GM18951 (cell line): Measurements from ENCODE around the gene ZNF789.

Experiments
- POLR2A ChIP-seq: IDR thresholded peaks from 4 replicates; pipeline ENCODE4 v1.6.1; 2011; ENCODE audit warnings: mild to moderate bottlenecking; ENCODE audit not compliant: insufficient read length, insufficient read depth; ENCODE audit errors: extremely low read depth
- in situ Hi-C: fragments of 300-500 bp; cut with MboI; formaldehyde crosslinking; loops from one replicate; pipeline ENCODE4 v1.12.0; 2022; ENCODE audit warnings: low sequenced_read_pairs, mixed read lengths, inconsistent platforms; ENCODE audit not compliant: unreplicated experiment

The ZNF789 gene

DNA sequence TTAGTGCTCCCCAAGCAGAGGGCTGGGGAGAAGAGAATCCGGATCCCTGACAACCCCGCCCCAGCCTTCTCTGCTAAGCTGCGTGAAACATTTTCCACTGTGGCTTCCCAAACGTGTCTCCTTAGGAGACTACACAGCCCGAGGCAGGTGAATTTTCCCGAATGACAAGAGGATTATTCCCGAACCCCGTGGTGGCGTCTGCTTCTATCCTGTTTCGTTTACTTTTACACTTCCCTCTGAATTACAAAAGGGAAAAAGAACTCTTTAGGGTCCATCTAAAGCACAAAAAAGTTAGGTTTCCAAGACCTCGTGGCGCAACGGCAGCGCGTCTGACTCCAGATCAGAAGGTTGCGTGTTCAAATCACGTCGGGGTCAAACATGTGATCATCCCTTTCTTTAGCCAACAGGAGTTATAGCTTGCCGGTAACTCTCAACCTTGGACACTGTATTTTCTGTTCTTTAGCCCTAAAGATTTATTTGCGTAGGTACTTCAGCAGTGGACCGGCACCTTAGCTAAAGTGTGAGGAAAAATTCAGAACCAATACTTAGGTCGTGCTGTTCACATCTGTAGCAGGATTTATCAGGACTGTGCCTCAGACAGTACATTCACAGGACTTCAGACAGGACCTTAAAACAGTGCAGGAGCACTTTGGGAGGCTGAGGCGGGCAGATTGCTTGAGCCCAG lies 3.2 kb upstream of the ZNF789 start:
- in situ Hi-C loops = no loop called here
- no peak for TF ChIP-seq POLR2A

DNA sequence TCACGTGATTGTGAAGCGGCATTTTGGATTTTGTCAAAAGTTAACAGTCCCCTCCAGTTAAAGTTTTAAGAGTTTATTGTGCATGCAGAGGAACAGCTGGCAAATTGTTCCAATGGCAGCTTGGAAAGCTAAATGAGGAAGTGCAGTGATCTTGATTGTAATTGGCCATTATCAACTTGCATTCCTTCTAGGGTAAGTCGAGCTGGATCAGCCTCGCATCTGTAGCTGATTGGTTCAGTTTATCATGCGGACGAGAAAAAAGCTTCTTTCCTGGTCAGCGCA lies 566 bp downstream of the ZNF789 start:
- in situ Hi-C loops = no loop called here
- no peak for TF ChIP-seq POLR2A

DNA sequence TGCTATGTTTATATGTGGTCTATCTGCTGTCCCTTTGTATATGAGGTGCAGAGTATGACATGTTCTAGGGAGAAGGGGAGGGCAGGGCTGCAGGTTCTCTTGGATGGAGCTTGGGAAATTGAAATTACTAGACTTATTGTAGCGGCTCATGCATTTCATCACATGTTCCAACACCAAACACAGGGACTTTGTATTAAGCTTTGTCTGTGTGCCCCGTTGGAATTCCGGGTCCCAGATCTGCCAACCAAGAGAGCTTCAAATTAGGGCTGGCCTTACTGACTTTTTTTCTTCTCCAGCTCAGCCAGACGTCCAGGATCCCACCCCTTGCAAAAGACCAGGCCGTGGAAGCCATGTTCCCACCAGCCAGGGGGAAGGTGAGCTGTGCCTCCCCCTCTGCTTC lies 3.4 kb downstream of the ZNF789 start:
- in situ Hi-C loops = no loop called here
- TF ChIP-seq POLR2A = no peak

DNA sequence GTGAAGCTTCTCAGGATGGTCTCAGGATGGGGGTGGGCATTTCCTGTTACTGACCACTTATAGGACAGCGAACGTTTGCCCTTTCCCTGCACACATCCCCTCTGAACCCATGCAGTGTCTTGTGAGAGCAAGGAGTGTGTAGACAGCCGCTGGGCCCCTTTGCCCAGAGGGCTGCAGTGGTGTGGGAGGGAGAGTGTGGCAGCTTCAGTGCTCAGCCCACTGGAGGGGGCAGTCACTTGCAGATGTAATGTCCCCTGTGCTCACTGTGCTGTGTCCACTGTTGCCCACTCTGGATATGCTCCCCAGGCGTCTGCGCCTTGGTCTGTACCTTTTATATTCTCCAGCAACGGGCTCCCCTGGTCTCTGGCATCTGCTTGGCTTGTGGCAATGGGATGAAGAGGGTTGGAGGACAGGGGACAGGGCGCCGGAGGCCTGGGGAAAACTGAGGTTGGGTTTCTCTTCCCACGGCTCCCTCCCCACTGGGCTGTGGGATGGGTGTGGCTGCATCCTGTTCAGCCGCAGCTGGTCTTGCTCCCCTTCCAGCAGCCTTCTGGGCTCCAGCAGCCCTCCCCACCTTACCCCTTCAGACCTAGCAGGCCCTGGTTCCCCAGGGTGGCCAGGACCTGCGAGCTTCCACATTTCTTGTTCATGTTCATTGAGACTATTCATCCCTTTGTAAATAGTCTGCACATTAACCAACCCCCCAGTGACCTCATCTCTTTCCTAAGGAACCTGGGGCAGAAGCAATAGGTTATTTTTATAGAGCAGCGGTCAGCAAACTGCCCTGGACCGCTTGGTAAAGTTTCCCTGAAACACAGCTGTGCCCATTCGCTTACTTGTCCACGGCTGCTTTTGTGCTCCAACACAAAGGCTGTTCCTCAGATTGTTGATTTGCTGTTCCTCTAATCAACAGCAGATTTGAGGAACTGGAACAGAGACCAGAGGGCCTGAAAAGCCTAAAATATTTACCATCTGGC lies 6.1 kb downstream of the ZNF789 start:
- TF ChIP-seq POLR2A = no peak
- in situ Hi-C loops = no loop called here

DNA sequence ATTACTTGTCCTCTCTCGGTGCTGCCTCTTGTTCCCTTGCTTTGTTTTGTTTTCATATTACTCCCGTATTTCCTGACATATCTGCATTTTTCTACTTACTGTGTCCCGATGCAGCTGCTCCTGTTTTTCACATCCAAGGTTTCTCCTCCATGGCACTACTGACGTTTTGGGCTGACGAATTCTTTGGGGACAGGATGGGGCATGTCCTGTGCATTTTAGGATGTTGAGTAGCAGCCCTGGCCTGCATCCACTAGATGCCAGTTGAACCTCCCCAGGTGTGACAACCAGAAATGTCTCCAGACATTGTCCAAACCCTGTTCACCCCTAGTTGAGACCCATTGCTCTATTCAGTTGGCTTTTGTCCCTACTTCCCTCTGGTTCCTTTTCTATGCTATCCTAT lies 12.4 kb downstream of the ZNF789 start:
- TF ChIP-seq POLR2A = no peak
- in situ Hi-C loops = no loop called here

DNA sequence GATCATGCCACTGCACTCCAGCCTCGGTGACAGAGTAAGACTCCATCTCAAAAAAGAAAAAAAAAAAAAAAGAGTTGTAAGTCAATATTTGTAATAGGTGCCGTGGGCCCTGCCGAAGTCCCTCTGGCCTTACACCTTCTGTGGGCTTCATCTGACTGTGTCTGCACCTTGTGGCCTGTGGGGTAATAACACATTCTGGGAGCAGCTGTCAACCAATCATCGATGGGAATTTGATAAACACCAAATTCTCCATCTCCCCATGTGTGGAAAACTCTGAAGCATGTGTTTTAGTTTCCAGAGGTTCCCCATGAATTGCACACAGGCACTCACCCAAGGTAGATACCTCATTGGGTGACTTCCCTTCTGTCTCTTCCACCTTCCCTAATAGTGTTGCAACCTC lies 16.5 kb downstream of the ZNF789 start:
- in situ Hi-C loops = no loop called here

DNA sequence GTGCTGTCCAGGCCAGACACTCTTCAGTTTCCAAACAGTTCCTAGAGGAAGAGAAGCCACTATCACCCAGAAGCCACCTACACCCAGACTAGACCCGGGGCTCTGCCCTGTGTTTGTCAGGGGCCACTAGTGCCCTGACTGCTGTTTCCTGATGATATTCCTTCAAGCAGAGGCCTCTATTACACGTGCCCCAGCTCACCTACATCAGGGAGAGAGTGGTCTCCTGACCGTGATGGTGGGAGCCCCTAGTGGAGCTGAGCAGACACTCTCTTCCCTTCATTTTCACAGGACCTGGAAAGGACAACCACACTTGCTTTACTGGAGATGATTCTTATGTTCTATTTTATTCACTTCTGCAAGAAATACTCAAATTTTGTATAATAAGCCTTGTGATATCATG lies 18.2 kb downstream of the ZNF789 start:
- in situ Hi-C loops = no loop called here
- no peak for TF ChIP-seq POLR2A

More for the DNA sequence above, 16.5 kb downstream of the ZNF789 start:
- no peak for TF ChIP-seq POLR2A

DNA sequence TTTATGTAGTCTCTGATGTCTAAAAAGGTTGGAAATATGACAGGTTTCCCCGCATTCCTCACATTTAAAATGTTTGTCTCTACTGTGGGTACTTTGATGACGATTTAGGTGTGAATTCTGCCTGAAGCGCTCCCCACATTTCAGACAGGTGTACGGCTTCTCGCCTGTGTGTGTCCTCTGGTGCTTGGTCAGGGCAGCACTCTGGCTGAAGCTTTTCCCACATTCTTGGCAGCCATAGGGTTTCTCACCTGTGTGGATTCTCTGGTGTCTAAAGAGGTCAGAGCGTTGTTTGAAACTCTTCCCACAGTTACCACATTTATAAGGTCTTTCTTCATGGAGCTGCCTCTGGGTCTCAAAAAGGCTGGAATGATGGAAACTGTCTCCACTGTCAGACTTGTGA lies 21.1 kb downstream of the ZNF789 start:
- in situ Hi-C loops = no loop called here
- TF ChIP-seq POLR2A = no peak

DNA sequence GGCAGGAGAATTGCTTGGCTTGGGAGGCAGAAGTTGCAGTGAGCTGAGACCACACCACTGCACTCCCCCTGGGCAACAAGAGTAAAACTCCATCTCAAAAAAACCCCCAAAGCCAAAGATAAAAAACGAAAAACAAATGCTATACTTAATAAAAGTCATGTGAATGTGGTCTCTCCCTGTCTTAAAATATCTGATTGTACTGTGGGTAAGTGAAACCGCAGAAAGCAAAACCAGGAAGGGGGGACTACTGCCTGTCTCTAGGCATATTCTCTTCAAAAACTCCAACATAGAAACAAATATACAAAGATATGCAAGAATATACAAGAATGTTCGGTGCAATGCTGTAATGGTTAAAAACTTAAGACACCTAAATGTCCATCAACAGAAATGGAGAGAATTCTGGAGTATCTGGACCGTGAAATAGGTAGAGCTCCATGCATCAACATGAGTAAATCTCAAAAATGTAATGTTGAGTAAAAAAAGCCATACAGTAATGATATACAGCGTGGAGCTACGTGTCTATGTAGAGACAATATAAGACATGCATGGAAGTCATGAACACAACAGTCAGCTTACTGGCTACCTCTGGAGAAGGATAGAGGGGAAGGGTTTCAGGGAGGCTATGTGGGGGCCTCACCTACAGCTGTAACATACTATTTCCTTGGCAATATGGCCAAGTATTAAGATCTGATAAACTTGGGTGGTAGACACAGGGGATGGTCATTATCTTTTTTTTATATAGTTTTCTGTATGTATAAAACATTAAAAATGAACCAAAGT lies 25.3 kb downstream of the ZNF789 start:
- in situ Hi-C loops = no loop called here
- no peak for TF ChIP-seq POLR2A

DNA sequence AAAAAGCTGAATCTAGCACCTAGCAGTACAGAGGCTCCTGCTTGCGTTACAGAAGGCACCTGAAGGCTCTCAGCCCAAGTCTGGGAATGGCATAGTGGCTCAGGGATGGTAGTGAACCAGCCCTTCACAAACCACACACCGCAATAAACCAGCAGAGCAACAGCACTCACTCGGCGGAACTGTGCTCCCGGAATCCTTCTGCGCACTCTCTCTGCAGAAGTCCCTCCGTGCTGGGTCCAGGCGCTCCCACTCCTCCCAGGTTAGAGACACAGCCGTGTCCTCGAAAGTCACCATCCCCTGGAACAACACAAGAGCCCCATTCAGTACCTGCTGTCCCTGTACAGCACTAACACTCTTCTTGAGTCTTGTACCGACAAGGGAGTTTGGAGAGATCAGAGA lies 25.9 kb downstream of the ZNF789 start:
- in situ Hi-C loops = no loop called here
- TF ChIP-seq POLR2A = no peak

DNA sequence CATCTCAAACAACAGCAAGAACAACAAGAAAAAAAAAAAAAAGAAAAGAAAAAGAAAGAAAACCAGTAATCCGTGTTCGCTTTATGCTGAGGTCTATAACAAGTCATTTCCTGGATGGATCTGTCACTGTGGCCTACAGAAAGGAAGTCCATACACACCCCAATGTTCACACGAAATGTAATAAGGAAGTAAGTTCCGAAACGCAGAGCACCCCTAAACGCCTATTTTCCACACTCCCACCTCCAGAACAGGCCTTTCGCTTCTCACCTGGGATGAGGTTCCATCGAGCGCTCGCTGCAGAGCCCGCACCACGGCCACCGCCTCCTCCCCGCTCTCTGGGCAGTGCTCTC lies 26.7 kb downstream of the ZNF789 start:
- TF ChIP-seq POLR2A = no peak

DNA sequence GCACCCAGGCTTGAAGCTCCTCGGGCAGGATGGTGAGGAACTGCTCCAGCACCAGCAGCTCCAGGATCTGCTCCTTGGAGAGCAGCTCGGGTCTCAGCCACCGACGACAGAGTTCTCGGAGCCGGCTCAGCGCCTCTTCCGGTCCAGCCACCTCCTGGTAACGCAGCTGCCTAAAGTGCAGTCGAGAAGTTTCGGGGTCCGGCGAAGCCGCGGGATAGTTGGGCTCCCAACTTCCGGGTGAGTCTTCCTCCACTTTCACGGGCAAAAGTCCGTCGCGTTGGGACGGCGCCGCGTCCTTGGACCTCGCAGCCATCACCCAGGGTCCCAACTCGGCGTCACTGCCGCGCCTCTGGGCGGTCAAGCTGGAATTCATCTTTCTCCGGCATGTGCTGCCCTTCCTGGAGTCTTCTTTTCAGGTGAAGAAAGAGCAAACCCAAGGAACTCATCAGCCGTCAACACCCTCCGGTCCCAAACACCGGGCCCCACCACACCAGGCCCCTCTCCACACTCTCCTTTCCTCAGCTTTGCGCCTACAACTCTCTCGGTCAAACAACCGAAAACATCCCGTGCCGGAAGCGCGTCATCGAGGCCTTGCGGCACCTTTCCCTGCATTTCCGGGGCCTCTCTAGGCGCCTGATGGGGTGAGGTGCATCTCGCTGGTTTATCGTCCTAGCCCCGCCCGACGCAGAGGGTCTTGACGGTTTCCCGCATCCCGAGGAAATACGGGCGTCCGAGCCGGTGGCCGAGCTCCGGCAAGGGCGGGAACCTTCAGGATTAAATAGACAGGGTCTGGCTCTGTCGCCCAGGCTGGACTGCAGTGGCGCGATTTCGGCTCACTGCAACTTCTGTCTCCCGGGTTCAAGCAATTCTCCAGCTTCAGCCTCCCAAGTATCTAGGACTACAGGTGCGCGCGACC lies 27.3 kb downstream of the ZNF789 start, which contains the start of gene ZNF394:
ZNF394 (minus strand) TSS at position 561 of the 916 bp plus-strand sequence; CDS start at position 373, 188 bp downstream.
- in situ Hi-C loops = no loop called here
- peak; percentile 69 for TF ChIP-seq POLR2A

More for the DNA sequence above, 26.7 kb downstream of the ZNF789 start:
- in situ Hi-C loops = no loop called here
